Breast epithelium (tissue), 3 donors: ENCODE results near the gene PNP.

ENCODE experiments used
- POLR2A ChIP-seq: fragments of 450-650 bp; IDR thresholded peaks from one replicate; pipeline ENCODE4 v1.6.1; 2016; ENCODE audit warnings: antibody characterized with exemption, mild to moderate bottlenecking, moderate library complexity
- POLR2AphosphoS5 ChIP-seq, 3 donors: sonication (generic); formaldehyde crosslinking; IDR thresholded peaks; one replicate each; pipeline ENCODE4 v1.6.1; 2017; ENCODE audit warnings: antibody characterized with exemption in 3 of 3
- TF ChIP-seq, protein P1 (sequence below), 3 donors: fragments of 450-650 bp; IDR thresholded peaks; one replicate each; pipeline ENCODE4 v1.5.1; 2016 to 2017; ENCODE audit warnings: antibody characterized with exemption in 3 of 3, mild to moderate bottlenecking in 3 of 3, moderate library complexity in 3 of 3

DNA sequence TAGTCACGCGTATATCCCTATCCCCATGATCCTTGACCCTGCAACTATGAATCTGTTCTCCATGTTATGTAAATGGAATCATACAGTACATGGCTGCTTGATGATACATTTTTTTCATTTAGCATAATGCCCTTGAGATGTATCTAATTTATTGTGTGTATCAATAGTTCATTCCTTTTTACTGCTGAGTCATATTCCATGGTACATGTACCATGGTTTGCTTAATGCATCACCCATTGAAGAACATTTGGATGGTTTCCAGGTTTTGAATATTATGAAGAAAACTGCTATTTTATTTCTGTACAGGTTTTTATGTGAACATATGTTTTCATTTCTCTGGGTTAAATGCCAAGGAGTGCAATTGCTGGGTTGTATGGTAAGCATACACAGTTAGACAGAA, 32.1 kb downstream of the PNP start:
- TF ChIP-seq, protein P1, sequence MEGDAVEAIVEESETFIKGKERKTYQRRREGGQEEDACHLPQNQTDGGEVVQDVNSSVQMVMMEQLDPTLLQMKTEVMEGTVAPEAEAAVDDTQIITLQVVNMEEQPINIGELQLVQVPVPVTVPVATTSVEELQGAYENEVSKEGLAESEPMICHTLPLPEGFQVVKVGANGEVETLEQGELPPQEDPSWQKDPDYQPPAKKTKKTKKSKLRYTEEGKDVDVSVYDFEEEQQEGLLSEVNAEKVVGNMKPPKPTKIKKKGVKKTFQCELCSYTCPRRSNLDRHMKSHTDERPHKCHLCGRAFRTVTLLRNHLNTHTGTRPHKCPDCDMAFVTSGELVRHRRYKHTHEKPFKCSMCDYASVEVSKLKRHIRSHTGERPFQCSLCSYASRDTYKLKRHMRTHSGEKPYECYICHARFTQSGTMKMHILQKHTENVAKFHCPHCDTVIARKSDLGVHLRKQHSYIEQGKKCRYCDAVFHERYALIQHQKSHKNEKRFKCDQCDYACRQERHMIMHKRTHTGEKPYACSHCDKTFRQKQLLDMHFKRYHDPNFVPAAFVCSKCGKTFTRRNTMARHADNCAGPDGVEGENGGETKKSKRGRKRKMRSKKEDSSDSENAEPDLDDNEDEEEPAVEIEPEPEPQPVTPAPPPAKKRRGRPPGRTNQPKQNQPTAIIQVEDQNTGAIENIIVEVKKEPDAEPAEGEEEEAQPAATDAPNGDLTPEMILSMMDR (IDR thresholded peaks at IDR 0.05), result no peak
- TF ChIP-seq POLR2A, result no peak
- TF ChIP-seq POLR2AphosphoS5 (IDR thresholded peaks at IDR 0.05), result no peak
